ENCODE results near the gene LMF2. TPM values are rescaled to one million over a fixed set of nuclear protein-coding genes. Genes with fewer than 3 reads are reported as not detected.

LMF2 gene
- total and polyA plus RNA-seq, 2 of the 8 experiments (the other 6 are each of a cell fraction or from before 2014, with no cell fraction given) = 34.3 to 62.9 TPM

DNA sequence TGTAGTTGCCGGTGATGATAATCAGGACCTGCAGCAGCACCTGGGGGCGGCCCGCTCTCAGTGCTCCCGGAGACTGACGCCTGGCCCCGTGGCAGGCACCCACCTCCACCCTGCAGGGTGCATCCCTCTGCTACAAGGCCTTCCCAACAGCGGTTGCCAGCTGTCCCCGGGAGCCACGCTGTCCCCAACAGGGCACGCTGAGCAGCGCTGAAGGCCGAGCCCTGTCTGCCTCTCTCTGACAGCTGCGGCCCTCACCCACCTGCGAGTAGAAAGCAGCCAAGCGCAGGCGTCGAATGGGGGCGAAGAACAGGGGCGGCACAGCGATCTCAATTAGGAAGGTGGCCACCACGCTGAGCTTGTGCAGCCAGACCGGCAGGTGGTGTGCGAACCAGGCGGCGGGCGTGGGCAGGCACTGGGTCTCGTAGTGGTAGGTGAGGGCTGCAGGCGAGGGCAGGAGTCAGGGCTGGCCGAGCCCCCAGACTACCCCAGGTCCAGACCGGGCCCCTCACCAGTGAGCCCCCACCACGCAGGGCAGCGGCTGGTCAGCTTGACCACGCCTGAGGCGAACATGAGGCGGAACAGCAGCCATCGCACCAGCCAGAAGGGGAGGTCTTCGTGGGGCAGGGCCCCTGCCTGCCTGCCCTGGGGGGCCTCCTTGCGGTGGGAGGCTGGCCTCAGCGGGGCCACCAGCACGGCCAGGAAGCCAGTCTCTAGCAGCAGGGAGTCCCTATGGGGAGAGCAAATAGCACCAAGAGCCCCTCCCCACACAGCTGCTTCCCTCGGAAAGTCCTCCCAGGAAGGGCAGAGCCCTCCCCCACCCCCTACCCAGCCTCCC is 1.5 kb downstream of the LMF2 start (continued):
- TF ChIP-seq EGR1 (IDR thresholded peaks at IDR 0.05; ENCODE audit: borderline replicate concordance, low read depth, low read length) (no peak), BCL11A (IDR thresholded peaks at IDR 0.05; ENCODE audit: low read depth in 2 of 2, low read length in 2 of 2) (no peak), MAFK (IDR thresholded peaks at IDR 0.05; ENCODE audit: low read depth, low read length) (no peak), E2F6 (IDR thresholded peaks at IDR 0.05) (no peak), SP4 (IDR thresholded peaks at IDR 0.05; ENCODE audit: low read length) (no peak), SIN3A (conservative IDR thresholded peaks at IDR 0.05 in 1 of 2, IDR thresholded peaks at IDR 0.05 in 1 of 2; ENCODE audit: low read depth in 1 of 2, low read length in 2 of 2) (no peak)

All from H1 (cell line).